Measurements from ENCODE around the gene TRIL.

The TRIL gene

GRCh38 chr7:28956608-28957063 lies 1.5 kb downstream of the TRIL start:
- TF ChIP-seq CTCF (IDR thresholded peaks at IDR 0.05; ENCODE audit: low read depth, low read length), result 0 out of 2 replicates have a peak, but pooled peaks have one; percentile 15
- no peak overlapping the region for H3K4me3 ChIP-seq (ENCODE audit: low read depth, low read length)

- H3K4me3 ChIP-seq (ENCODE audit: low read depth, low read length), result no peak overlapping the region
- TF ChIP-seq CTCF (IDR thresholded peaks at IDR 0.05; ENCODE audit: low read depth, low read length), result no peak
Observed at GRCh38 chr7:28955718-28956607, 2.2 kb downstream of the TRIL start.

- H3K4me3 ChIP-seq (ENCODE audit: low read depth, low read length), result no peak overlapping the region
- no peak for TF ChIP-seq CTCF (IDR thresholded peaks at IDR 0.05; ENCODE audit: low read depth, low read length)
Observed at GRCh38 chr7:28955356-28955717, 2.8 kb downstream of the TRIL start.

GRCh38 chr7:28954946-28955345 lies 3.2 kb downstream of the TRIL start:
- no peak for TF ChIP-seq CTCF (IDR thresholded peaks at IDR 0.05; ENCODE audit: low read depth, low read length)
- H3K4me3 ChIP-seq (ENCODE audit: low read depth, low read length), result no peak overlapping the region

GRCh38 chr7:28954471-28954870 lies 3.7 kb downstream of the TRIL start:
- H3K4me3 ChIP-seq (ENCODE audit: low read depth, low read length), result no peak overlapping the region

GRCh38 chr7:28953633-28954032 lies 4.5 kb downstream of the TRIL start:
- H3K4me3 ChIP-seq (ENCODE audit: low read depth, low read length), result no peak overlapping the region

More at GRCh38 chr7:28954471-28954870, 3.7 kb downstream of the TRIL start:
- no peak for TF ChIP-seq CTCF (IDR thresholded peaks at IDR 0.05; ENCODE audit: low read depth, low read length)

More at GRCh38 chr7:28953633-28954032, 4.5 kb downstream of the TRIL start:
- TF ChIP-seq CTCF (IDR thresholded peaks at IDR 0.05; ENCODE audit: low read depth, low read length), result no peak

All from WI38 (cell line).